Measurements from ENCODE around the gene CD22. TPM values are rescaled to one million over a fixed set of nuclear protein-coding genes. Genes with fewer than 3 reads are reported as not detected.
"Not testable (repeated sequence)": the region's sequence is repeated elsewhere in the genome, so short reads cannot be mapped to it uniquely, and the experiment has no call there.

Gene CD22
- polyA plus RNA-seq, 3 donors, result 5.1 to 10.0 (median 8.7) TPM

GRCh38 chr19:35353635-35354034, 24.6 kb downstream of the CD22 start:
- DNase-seq (ENCODE audit: low read depth in 3 of 3, low spot score in 2 of 3), result no peak

- DNase-seq (ENCODE audit: low read depth in 3 of 3, low spot score in 2 of 3), result no peak
Measured at GRCh38 chr19:35354898-35355297, 25.9 kb downstream of the CD22 start.

- no peak for DNase-seq (ENCODE audit: low read depth in 3 of 3, low spot score in 2 of 3)
Measured at GRCh38 chr19:35355791-35356460, 26.9 kb downstream of the CD22 start.

- DNase-seq (ENCODE audit: low read depth in 3 of 3, low spot score in 2 of 3), result no peak
Measured at GRCh38 chr19:35357867-35358573, 29.0 kb downstream of the CD22 start, which contains the start of gene FFAR3. FFAR3 (plus strand) TSS chr19:35358460; CDS start chr19:35358891, 431 bp downstream.

GRCh38 chr19:35358834-35359233, 29.8 kb downstream of the CD22 start:
- DNase-seq (ENCODE audit: low read depth in 3 of 3, low spot score in 2 of 3), result not testable (repeated sequence)

- DNase-seq (ENCODE audit: low read depth in 3 of 3, low spot score in 2 of 3), result not testable (repeated sequence)
Measured at GRCh38 chr19:35359395-35359794, 30.4 kb downstream of the CD22 start.

GRCh38 chr19:35360081-35360480, 31.1 kb downstream of the CD22 start:
- DNase-seq (ENCODE audit: low read depth in 3 of 3, low spot score in 2 of 3), result not testable (repeated sequence)

- no peak for DNase-seq (ENCODE audit: low read depth in 3 of 3, low spot score in 2 of 3)
Measured at GRCh38 chr19:35360880-35361420, 32.0 kb downstream of the CD22 start.

- DNase-seq (ENCODE audit: low read depth in 3 of 3, low spot score in 2 of 3), result no peak
Measured at GRCh38 chr19:35362261-35363000, 33.4 kb downstream of the CD22 start.

GRCh38 chr19:35363001-35363590, 34.1 kb downstream of the CD22 start:
- DNase-seq (ENCODE audit: low read depth in 3 of 3, low spot score in 2 of 3), result no peak

GRCh38 chr19:35363711-35364425, 34.9 kb downstream of the CD22 start:
- DNase-seq (ENCODE audit: low read depth in 3 of 3, low spot score in 2 of 3), result no peak

GRCh38 chr19:35365303-35365702, 36.3 kb downstream of the CD22 start:
- no peak for DNase-seq (ENCODE audit: low read depth in 3 of 3, low spot score in 2 of 3)

GRCh38 chr19:35368378-35368777, 39.4 kb downstream of the CD22 start:
- no peak for DNase-seq (ENCODE audit: low read depth in 3 of 3, low spot score in 2 of 3)

- no peak for DNase-seq (ENCODE audit: low read depth in 3 of 3, low spot score in 2 of 3)
Measured at GRCh38 chr19:35369522-35369921, 40.5 kb downstream of the CD22 start.

- DNase-seq (ENCODE audit: low read depth in 3 of 3, low spot score in 2 of 3), result no peak
Measured at GRCh38 chr19:35370722-35371121, 41.7 kb downstream of the CD22 start, which contains the start of gene GPR42. GPR42 (plus strand) TSS chr19:35371068; CDS start chr19:35371360, 292 bp downstream.

- no peak for DNase-seq (ENCODE audit: low read depth in 3 of 3, low spot score in 2 of 3)
Measured at GRCh38 chr19:35373492-35373891, 44.5 kb downstream of the CD22 start.

GRCh38 chr19:35374031-35374430, 45.0 kb downstream of the CD22 start:
- DNase-seq (ENCODE audit: low read depth in 3 of 3, low spot score in 2 of 3), result not testable (repeated sequence)

GRCh38 chr19:35375505-35376307, 46.7 kb downstream of the CD22 start:
- no peak for DNase-seq (ENCODE audit: low read depth in 3 of 3, low spot score in 2 of 3)

GRCh38 chr19:35377656-35378055, 48.7 kb downstream of the CD22 start:
- DNase-seq (ENCODE audit: low read depth in 3 of 3, low spot score in 2 of 3), result no peak
